Skeletal muscle cell (primary cell): ENCODE results near the gene CTAGE9.

Experiments used
- DNase-seq: peaks from one replicate; pipeline ENCODE4 v3.0.0-alpha.2; 2010; ENCODE audit warnings: low read depth
- H3K4me3 ChIP-seq: 2 replicates; pipeline ENCODE4 v1.5.1; 2011; ENCODE audit warnings: low read depth, mild to moderate bottlenecking, control low read depth, low read length, moderate library complexity

CTAGE9 gene

GRCh38 chr6:131682442-131682841 lies 28.4 kb downstream of the CTAGE9 start:
- H3K4me3 ChIP-seq: no peak overlapping the region
- no peak for DNase-seq

GRCh38 chr6:131681585-131681984 lies 29.2 kb downstream of the CTAGE9 start:
- no peak for DNase-seq
- H3K4me3 ChIP-seq: no peak overlapping the region

- no peak for DNase-seq
- no peak overlapping the region for H3K4me3 ChIP-seq
Observed at GRCh38 chr6:131680868-131681267, 29.9 kb downstream of the CTAGE9 start.

- no peak for DNase-seq
- H3K4me3 ChIP-seq: no peak overlapping the region
Observed at GRCh38 chr6:131678442-131678841, 32.4 kb downstream of the CTAGE9 start.

- H3K4me3 ChIP-seq: no peak overlapping the region
- DNase-seq: no peak
Observed at GRCh38 chr6:131673184-131673583, 37.6 kb downstream of the CTAGE9 start.

GRCh38 chr6:131669891-131670290 lies 40.9 kb downstream of the CTAGE9 start:
- no peak for DNase-seq
- no peak overlapping the region for H3K4me3 ChIP-seq

GRCh38 chr6:131663578-131664165 lies 47.1 kb downstream of the CTAGE9 start:
- no peak overlapping the region for H3K4me3 ChIP-seq
- DNase-seq: no peak

- no peak overlapping the region for H3K4me3 ChIP-seq
- DNase-seq: peak; percentile 15
Observed at GRCh38 chr6:131660195-131660594, 50.6 kb downstream of the CTAGE9 start.
